Jurkat, Clone E6-1 (cell line): Measurements from ENCODE around the gene POLK.
"Not testable (repeated sequence)": the region's sequence is repeated elsewhere in the genome, so short reads cannot be mapped to it uniquely, and the experiment has no call there.

ENCODE experiments used
- DNase-seq: peaks from one replicate; pipeline ENCODE4 v3.0.0-alpha.2; 2011; ENCODE audit warnings: low read depth, low spot score
- H3K4me3 ChIP-seq: 2 replicates; pipeline ENCODE4 v1.5.1; 2011; ENCODE audit warnings: mild to moderate bottlenecking, low read length, control low read depth, moderate library complexity

The POLK gene

DNA sequence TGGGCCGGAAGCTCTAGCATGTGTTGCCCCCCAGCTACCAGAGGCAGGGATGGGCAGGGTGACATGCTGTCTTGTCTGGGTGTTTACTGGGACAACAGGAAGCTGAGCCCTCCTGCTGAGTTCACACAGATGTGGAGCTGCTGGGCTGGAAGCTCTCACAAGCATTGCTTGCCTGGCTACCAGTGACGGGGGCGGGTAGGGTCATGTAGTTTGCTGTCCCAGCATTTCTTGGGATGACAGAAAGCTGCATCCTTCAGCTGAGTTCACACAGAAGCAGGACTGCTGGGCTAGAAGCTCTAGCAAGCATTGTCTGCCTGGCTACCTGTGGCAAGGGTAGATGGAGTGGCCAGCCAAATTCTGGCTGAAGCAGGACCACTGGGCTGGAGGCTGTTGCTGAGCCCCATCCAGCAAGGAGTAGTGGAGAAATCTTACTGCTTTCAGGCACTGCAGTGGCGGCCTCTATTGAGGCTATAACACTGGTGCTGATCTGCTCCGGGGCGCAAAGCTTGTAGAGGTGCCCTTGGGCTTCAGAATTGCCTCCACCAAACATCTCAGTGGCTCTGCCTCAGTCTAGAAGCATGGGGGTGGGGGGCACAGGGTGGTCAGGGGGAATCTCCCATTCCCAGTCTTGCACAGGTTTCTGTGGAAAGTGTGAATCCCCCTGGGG is 25.1 kb downstream of the POLK start:
- DNase-seq: no peak
- no peak overlapping the region for H3K4me3 ChIP-seq

DNA sequence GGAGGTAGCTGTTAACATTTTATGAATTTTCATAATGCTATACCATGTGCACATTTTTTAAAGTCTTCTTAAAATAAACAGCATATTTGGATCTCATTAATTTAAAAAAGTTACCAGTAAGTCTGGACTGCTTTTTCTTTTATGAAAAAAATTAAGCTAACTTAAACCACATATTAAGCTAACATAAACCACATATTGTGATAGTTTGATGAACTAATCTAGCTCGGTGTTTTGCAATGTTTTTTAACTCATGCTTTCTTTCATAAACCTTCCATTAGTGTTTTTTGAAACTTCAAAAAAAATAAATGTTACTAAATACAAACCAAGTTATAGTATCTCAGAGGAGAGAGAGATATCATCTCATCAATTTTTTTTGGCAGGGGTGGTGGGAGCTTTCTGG is 26.5 kb downstream of the POLK start:
- H3K4me3 ChIP-seq: no peak overlapping the region
- no peak for DNase-seq

DNA sequence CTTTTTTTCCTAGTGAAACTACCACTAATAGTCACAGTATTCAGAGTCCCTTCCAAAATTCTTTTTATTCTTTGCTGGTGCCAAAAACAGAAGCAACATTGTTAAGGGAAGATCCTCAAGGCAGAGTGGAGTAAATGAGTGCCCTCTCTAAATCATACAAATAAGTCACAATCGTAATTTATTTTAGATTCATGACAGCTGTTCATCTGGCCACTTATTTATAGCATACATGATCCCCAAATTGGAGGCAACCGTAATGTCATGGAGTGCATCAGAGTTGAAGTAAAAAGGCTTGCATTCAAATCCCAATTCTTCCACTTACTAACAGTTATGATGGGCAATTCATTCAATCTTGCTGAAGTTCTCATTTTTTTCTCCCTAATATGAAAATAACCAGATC is 33.4 kb downstream of the POLK start:
- no peak overlapping the region for H3K4me3 ChIP-seq
- no peak for DNase-seq

DNA sequence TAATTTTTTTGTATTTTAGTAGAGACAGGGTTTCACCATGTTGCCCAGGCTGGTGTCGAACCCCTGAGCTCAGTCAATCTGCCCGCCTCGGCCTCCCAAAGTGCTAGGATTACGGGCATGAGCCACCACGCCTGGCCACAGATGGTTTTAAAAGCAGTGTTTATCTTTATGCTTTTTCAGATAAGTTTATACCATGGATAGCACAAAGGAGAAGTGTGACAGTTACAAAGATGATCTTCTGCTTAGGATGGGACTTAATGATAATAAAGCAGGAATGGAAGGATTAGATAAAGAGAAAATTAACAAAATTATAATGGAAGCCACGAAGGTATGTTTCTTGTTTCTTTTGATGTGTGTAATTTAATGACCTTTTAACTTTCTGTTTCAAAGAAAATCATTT is 35.1 kb downstream of the POLK start:
- no peak for DNase-seq
- no peak overlapping the region for H3K4me3 ChIP-seq

GRCh38 chr5:75547812-75548211 is 36.1 kb downstream of the POLK start:
- DNase-seq: no peak
- no peak overlapping the region for H3K4me3 ChIP-seq

- no peak for DNase-seq
- no peak overlapping the region for H3K4me3 ChIP-seq
These were observed 38.9 kb downstream of the POLK start for GRCh38 chr5:75550597-75550996.

DNA sequence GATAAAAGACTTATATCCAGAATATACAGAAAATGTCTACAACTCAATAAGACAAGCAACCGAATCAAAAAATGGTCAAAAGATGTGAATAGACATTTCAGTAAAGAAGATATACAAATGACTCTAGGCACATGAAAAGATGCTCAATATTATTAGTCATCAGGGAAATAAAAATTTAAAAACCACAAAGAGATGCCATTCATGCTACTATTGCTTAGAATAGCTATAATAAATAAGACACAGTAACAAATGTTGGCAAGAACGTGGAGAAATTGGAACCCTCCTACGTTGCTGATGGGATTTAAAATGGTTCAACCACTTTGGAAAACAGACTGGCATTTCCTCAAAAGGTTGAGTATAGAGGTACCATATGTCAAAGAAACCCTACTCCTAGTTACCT is 39.8 kb downstream of the POLK start:
- H3K4me3 ChIP-seq: no peak overlapping the region
- DNase-seq: no peak

DNA sequence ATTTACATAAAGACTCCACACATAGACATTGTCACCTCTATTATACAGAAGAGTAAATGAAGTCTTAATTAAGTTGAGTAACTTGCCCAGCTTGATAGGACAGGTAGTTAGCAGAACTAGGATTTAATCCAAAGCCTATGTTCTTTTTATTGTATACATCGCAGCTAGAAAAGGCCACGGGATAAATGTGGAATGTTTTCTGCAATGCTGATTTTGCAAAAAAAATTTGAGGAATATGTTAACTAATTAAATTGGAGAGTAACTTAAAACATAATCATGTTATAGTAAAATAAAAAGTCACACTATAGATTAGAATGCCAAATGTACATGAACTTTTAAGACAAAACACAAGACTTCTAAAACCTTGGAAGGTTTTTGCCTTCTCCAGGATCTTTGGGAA is 41.1 kb downstream of the POLK start:
- DNase-seq: no peak
- no peak overlapping the region for H3K4me3 ChIP-seq

DNA sequence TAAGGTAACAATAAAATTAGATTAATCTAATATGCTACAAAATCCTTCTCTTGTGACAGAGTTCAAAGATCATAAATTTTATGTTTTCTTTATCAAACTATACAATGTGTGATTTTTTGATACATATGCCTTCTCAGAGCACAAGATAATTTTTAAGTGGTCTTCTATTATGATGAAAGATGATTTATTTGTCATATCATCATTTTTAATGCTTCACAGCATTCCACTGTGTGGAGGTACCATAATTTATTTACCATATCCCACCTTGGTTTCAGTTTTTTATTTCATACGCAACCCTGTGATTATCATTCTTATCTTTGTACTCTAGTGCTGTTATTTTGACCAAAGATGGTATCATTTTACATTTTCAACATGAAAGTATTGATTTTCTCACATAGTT is 41.7 kb downstream of the POLK start:
- H3K4me3 ChIP-seq: no peak overlapping the region
- no peak for DNase-seq

DNA sequence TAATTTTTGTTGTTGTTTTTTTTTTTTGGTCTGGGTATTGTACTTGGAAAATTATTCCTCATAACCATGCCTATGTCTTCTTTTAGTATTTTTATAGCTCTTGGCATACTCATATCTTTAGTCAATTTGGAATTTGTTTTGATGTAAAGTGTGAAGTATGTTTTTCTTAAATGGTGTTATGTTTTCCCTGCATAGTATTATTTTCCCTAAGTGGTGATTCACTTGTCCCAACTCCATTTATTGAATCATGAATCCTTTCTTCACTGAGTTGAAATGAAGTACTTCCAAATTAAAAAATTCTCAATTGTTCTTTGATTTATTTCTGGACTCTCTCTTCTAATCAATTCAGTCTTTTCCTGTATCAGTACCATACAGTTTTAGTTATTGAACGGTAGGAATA is 46.5 kb downstream of the POLK start:
- DNase-seq: no peak
- no peak overlapping the region for H3K4me3 ChIP-seq

DNA sequence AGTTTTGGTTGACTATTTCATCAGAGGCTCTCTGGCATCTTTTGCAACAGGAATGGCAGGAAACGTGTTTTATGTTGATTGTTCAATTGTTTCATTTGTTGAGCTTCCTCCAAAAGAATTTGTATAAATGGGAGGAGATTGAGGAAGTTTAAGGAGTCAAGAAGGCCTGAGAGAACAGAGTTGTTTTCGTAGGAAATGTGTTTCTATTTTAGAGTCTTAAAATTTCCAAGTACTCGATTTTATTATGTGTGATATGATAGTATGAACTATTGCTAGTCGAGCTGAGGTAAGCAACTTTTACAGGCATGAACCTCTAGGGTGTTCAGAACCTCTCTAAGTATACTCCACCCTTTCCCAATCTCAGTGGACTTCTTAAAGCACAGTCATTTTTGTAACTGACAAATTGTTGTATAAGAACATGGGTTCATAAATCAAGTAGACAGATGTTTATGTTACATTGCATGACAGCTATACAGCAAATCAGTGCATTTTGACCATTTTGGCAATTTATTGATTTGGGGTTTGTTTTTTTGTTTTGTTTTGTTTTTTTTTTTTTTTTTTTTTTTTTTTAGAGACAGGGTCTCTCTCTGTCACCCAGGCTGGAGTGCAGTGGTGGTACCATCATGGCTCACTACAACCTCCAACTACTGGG is 47.4 kb downstream of the POLK start:
- DNase-seq: no peak
- no peak overlapping the region for H3K4me3 ChIP-seq

- DNase-seq, H3K4me3 ChIP-seq: not testable (repeated sequence)
These were observed 49.0 kb downstream of the POLK start for GRCh38 chr5:75560655-75561054.

DNA sequence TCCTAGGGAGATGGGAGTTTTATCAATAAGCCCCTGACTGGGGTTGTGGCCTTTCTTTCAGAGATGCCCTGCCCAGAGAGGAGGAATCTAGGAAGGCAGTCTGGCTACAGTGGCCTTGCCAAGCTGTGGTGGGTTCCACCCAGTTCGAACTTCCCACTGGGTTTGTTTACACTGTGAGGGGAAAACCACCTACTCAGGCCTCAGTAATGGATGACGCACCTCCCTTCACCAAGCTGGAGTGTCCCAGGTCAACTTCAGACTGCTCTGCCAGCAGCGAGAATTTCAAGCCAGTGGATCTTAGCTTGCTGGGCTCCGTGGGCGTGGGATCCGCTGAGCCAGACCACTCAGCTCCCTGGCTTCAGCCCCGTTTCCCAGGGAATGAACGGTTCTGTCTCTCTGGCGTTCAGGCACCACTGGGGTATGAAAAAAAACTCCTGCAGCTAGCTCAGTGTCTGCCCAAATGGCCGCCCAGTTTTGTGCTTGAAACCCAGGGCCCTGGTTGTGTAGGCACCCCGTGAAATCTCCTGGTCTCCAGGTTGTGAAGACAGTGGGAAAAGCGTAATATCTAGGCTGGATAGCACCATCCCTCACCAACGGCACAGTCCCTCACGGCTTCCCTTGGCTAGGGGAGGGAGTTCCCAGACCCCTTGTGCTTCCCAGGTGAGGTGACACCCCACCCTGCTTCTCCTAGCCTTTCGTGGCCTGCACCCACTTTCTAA is 54.5 kb downstream of the POLK start:
- DNase-seq, H3K4me3 ChIP-seq: not testable (repeated sequence)

- peak; percentile 44 for DNase-seq
- H3K4me3 ChIP-seq: no peak overlapping the region
These were observed 55.1 kb downstream of the POLK start for GRCh38 chr5:75566710-75567309.

GRCh38 chr5:75567710-75568109 is 56.0 kb downstream of the POLK start:
- DNase-seq: no peak
- no peak overlapping the region for H3K4me3 ChIP-seq

- no peak overlapping the region for H3K4me3 ChIP-seq
- no peak for DNase-seq
These were observed 56.5 kb downstream of the POLK start for GRCh38 chr5:75568202-75568601.

DNA sequence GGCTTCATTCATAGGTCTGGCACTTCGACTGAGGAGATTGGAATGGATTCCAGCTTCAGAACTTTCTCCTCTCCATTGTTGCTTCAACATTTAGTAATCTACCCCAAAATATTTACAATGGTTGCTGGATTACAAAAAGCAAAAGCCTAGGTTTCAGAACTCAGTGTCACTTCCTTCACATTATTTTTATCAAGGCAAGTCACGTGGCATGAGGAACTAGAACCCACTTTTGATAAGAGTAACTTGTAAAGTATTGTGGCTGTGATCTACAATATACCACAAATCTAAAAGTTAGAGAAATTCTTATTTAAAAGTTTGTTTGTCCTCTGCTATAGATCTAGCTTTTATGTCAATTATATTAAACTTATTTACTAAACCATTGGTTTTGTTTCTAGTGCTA is 59.9 kb downstream of the POLK start:
- no peak overlapping the region for H3K4me3 ChIP-seq
- no peak for DNase-seq

DNA sequence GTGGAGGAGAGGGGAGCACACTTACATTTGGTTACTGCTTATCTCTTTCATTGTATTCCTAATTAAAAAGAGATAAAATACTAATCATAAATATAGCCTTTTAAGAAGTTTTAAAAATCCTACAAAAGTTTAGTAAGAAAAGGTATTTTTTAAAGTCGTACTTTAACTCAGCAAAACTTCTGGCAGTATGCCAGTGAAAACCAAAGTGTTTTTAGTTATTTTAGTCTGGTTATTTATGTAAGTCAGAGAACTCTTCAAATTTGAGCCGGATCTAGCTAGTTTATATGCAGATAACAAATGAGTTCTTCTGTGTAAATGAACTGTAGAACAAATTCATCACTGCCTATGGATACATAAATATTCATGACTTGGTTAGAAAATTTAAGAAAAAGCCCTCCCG is 63.1 kb downstream of the POLK start:
- no peak for DNase-seq
- no peak overlapping the region for H3K4me3 ChIP-seq

- not testable (repeated sequence) for H3K4me3 ChIP-seq, DNase-seq
These were observed 66.6 kb downstream of the POLK start for GRCh38 chr5:75578280-75578679.

DNA sequence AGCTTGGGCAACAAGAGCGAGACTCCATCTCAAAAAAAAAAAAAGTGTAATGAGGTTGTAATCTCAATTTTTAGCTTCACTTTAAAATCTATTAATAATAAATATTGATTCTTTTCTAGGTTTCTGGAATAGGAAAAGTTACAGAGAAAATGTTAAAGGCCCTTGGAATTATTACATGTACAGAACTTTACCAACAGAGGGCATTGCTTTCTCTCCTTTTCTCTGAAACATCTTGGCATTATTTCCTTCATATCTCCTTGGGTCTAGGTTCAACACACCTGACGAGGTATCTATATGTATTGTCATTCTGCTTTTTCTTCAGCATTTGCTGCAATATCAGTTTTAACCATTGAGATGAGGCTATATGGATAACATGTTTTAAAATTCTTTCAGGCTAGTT is 73.0 kb downstream of the POLK start:
- H3K4me3 ChIP-seq: no peak overlapping the region
- no peak for DNase-seq
